Measurements from ENCODE around the gene QSOX1. TPM values are rescaled to one million over a fixed set of nuclear protein-coding genes. Genes with fewer than 3 reads are reported as not detected.

The QSOX1 gene
- total RNA-seq, 2 donors from 2014 or later, result 82.4 to 168 TPM

GRCh38 chr1:180224902-180225301, 70.2 kb downstream of the QSOX1 start:
- no peak overlapping the region for H3K27ac ChIP-seq
- no peaks in the 10 kb centered on the region for H3K9me3 ChIP-seq
- DNase-seq (ENCODE audit: low spot score) (no peak), ATAC-seq (ENCODE audit: insufficient number of reproducible peaks, low FRiP score, low read depth) (no peak)
- TF ChIP-seq CTCF (IDR thresholded peaks at IDR 0.05), result no peak
- H3K36me3 ChIP-seq, result no peaks in the 10 kb centered on the region
- H3K4me1 ChIP-seq (ENCODE audit: control insufficient read depth in 1 of 2, low read depth in 2 of 2), result peaks cover 6 to 12% of the 10 kb centered on the region in 2 donors
- no peak overlapping the region for H3K4me3 ChIP-seq
- peaks cover 24% of the 10 kb centered on the region for H3K27me3 ChIP-seq (replicated peaks; ENCODE audit: insufficient read depth)

DNA sequence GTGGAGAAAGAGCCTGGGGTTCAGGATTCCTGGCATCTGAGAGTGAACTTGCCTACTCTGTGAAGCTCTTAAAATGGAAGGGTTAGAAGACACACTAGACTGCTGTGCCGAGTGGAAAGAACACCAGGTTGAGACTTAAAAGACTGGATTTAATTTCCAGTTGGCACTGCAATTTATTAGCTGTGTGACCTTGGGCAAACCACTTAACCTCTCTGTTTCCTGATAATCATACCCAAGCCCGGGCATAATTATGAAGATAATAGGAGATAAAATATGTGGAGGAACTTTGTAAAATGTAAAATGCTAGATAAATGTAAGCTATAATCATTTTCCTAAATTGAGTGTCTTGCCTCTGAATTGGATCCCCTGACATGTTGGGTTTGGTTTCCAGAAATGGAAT, 70.7 kb downstream of the QSOX1 start:
- ATAC-seq (ENCODE audit: insufficient number of reproducible peaks, low FRiP score, low read depth) (no peak), DNase-seq (ENCODE audit: low spot score) (no peak)
- H3K27me3 ChIP-seq (replicated peaks; ENCODE audit: insufficient read depth), result peaks cover 24% of the 10 kb centered on the region

DNA sequence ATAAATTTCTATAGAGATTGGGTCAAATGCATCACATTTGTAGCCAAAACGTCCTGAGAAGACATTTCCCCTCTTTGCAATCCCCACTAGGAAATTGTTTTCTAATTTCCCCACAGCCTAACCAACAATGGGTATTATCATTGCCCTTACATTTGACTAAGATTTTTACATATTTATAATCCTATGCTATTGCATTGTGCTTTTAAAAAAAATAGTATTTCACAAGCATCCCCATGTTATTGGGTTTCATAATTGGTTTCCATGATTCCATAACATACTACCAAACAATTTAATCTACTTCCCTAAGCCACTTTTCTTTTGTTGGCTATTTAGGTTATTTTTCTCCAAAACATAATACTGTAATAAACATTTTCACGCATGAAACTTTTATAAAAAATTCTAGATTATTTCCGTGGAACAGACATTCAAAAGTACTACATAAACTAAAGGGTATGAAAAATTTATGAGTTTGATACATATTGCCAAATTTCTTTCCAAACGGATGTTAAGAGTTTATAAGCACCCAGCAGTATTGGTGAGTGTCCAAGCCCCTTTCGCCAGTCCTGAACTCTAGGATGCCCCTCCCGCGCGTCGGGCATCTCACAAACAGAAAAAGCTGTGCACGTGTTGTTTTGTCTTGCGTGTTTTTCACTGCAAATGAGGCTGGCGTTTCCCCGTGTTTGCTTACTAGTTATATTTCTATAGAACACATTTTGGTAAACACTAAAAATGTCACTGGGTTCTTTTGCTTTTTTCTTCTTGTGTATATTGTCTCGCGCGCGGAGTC, 73.4 kb downstream of the QSOX1 start:
- DNase-seq (ENCODE audit: low spot score) (no peak), ATAC-seq (ENCODE audit: insufficient number of reproducible peaks, low FRiP score, low read depth) (no peak)
- TF ChIP-seq CTCF (IDR thresholded peaks at IDR 0.05), result no peak
- Histone ChIP-seq H3K36me3 (no peaks in the 10 kb centered on the region), H3K4me3 (no peak overlapping the region), H3K4me1 (ENCODE audit: control insufficient read depth in 1 of 2, low read depth in 2 of 2) (peaks cover 22 to 32% of the 10 kb centered on the region in 2 donors), H3K27me3 (replicated peaks; ENCODE audit: insufficient read depth) (peaks cover 38% of the 10 kb centered on the region), H3K9me3 (no peaks in the 10 kb centered on the region), H3K27ac (no peak overlapping the region)

More for the DNA sequence above, 70.7 kb downstream of the QSOX1 start:
- no peaks in the 10 kb centered on the region for H3K9me3 ChIP-seq
- H3K27ac ChIP-seq, result no peak overlapping the region
- H3K4me1 ChIP-seq (ENCODE audit: control insufficient read depth in 1 of 2, low read depth in 2 of 2), result peaks cover 6 to 16% of the 10 kb centered on the region in 2 donors
- no peaks in the 10 kb centered on the region for H3K36me3 ChIP-seq
- no peak for TF ChIP-seq CTCF (IDR thresholded peaks at IDR 0.05)
- H3K4me3 ChIP-seq, result no peak overlapping the region

DNA sequence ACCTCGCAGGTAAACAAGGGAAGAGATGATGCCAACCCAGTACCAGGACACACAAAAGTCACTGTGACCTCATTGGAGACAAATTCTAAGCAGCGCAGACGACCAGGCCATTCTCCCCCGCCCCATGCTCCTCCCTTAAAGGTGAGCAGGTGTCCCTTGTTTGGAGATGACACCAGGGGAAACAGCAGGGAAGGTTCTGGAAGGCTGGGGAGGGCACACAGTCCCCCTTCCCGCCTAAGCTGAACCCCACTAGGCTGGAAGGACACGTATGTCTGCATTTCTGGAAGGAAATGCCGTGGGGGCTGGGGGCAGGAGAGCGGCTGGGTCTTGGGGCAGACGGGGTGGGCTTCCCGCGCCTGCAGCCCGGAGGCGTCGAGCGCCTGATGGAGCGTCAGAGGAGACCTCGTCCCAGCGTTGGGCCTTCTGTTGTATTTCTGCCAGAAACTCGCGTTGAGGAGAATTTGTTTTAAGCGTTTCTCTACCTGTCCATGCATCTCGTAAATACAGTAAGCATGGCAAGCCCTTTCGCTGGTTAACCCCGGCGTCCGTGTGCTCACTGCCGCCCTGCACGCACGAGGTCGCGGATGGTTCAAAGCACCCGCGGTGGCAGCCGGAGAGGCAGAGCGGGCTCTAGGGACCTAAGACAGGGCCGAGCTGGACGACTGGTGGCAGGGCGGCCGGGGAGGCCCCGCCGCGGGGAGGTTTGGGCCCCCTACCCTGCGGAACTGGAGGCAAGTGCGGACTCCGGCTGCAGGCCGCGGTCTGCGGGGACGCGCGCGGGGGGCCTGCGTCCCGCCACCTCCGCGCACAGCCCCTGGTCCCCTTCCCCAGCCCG, 74.2 kb downstream of the QSOX1 start:
- DNase-seq (ENCODE audit: low spot score) (no peak), ATAC-seq (ENCODE audit: insufficient number of reproducible peaks, low FRiP score, low read depth) (no peak)
- Histone ChIP-seq H3K27ac (no peak overlapping the region), H3K27me3 (replicated peaks; ENCODE audit: insufficient read depth) (peaks cover 42% of the 10 kb centered on the region), H3K36me3 (no peaks in the 10 kb centered on the region), H3K4me3 (peak overlapping the region; percentile 79), H3K4me1 (ENCODE audit: control insufficient read depth in 1 of 2, low read depth in 2 of 2) (peaks cover 26 to 39% of the 10 kb centered on the region in 2 donors), H3K9me3 (no peaks in the 10 kb centered on the region)
- no peak for TF ChIP-seq CTCF (IDR thresholded peaks at IDR 0.05)
